ENCODE results near the gene ANK2. TPM values are rescaled to one million over a fixed set of nuclear protein-coding genes. Genes with fewer than 3 reads are reported as not detected.

ANK2 gene
- total and polyA plus RNA-seq, 12 donors = 21.9 to 373 (median 298) TPM

GRCh38 chr4:113350576-113350975, 301.1 kb downstream of the ANK2 start:
- no peak for DNase-seq
- Histone ChIP-seq H3K4me3 (no peak overlapping the region), H3K27ac (no peak overlapping the region), H3K9me3 (no peaks in the 10 kb centered on the region), H3K36me3 (peaks cover 0 to 76% (median 4%) of the 10 kb centered on the region in 9 donors), H3K4me1 (peaks cover 0 to 8% (median 6%) of the 10 kb centered on the region in 9 donors), H3K27me3 (no peaks in the 10 kb centered on the region)
- intact Hi-C loops (cut with DNase I) = no loop called here
- no peak for ATAC-seq
- TF ChIP-seq CTCF (IDR thresholded peaks at IDR 0.05) = no peak

- H3K9me3 ChIP-seq = peaks cover 0 to 7% (median 0%) of the 10 kb centered on the region in 11 donors
- peak overlapping the region in 4 of 10 donors; percentile 11 to 31 (median 21) for H3K4me3 ChIP-seq
- peaks cover 0 to 45% (median 0%) of the 10 kb centered on the region in 9 donors for H3K36me3 ChIP-seq
- intact Hi-C loops (cut with DNase I) = no loop called here
- H3K4me1 ChIP-seq = peaks cover 0 to 16% (median 12%) of the 10 kb centered on the region in 9 donors
- peak; percentile 22 to 40 for DNase-seq
- no peaks in the 10 kb centered on the region for H3K27me3 ChIP-seq
- 33 to 42% methylated on average over 13 of the region's 13 CpGs for WGBS, 2 donors
- peak in 1 of 9 donors; percentile 17 for TF ChIP-seq CTCF (IDR thresholded peaks at IDR 0.05)
- H3K27ac ChIP-seq = peak overlapping the region in 5 of 10 donors; percentile 18 to 39 (median 28)
- ATAC-seq = peak; percentile 68 to 91 (median 86)
Measured at GRCh38 chr4:113355550-113356371, 306.3 kb downstream of the ANK2 start.

- peaks cover 0 to 48% (median 0%) of the 10 kb centered on the region in 9 donors for H3K36me3 ChIP-seq
- H3K4me3 ChIP-seq = no peak overlapping the region
- intact Hi-C loops (cut with DNase I) = no loop called here
- DNase-seq (no peak), ATAC-seq (no peak)
- TF ChIP-seq CTCF (IDR thresholded peaks at IDR 0.05) = no peak
- H3K4me1 ChIP-seq = peaks cover 0 to 16% (median 12%) of the 10 kb centered on the region in 9 donors
- H3K27me3 ChIP-seq = no peaks in the 10 kb centered on the region
- H3K9me3 ChIP-seq = peaks cover 0 to 7% (median 0%) of the 10 kb centered on the region in 11 donors
- H3K27ac ChIP-seq = peak overlapping the region in 2 of 10 donors; percentile 20 to 39
- WGBS, 2 donors = 94 to 98% methylated on average over 3 of the region's 3 CpGs
Measured at GRCh38 chr4:113356453-113356852, 307.0 kb downstream of the ANK2 start.

- no peak for DNase-seq
- intact Hi-C loops (cut with DNase I) = no loop called here
- H3K27me3 ChIP-seq = no peaks in the 10 kb centered on the region
- TF ChIP-seq CTCF (IDR thresholded peaks at IDR 0.05) = no peak
- whole genome bisulfite sequencing, 2 donors = 84 to 90% methylated on average over 5 of the region's 5 CpGs
- no peak overlapping the region for H3K27ac ChIP-seq
- no peak overlapping the region for H3K4me3 ChIP-seq
- no peak for ATAC-seq
- peaks cover 0 to 49% (median 4%) of the 10 kb centered on the region in 9 donors for H3K36me3 ChIP-seq
- H3K9me3 ChIP-seq = peaks cover 0 to 7% (median 0%) of the 10 kb centered on the region in 11 donors
- peaks cover 0 to 16% (median 12%) of the 10 kb centered on the region in 9 donors for H3K4me1 ChIP-seq
Measured at GRCh38 chr4:113358784-113359183, 309.3 kb downstream of the ANK2 start.

All from heart right ventricle (tissue), 16 donors.